Measurements from ENCODE around the gene PDCD4.

The PDCD4 gene

GRCh38 chr10:110828525-110828924 lies 43.2 kb upstream of the PDCD4 start:
- no peak overlapping the region for H2AFZ ChIP-seq (ENCODE audit: low read depth, low read length)

GRCh38 chr10:110829721-110830410 lies 41.9 kb upstream of the PDCD4 start:
- Histone ChIP-seq H3K36me3 (ENCODE audit: control insufficient read depth in 1 of 2, insufficient read depth in 2 of 2, low read depth in 1 of 2, low read length in 2 of 2) (no peaks in the 10 kb centered on the region), H2AK5ac (ENCODE audit: low read length, severe bottlenecking) (no peak overlapping the region), H3K18ac (ENCODE audit: low read depth in 1 of 2, low read length in 2 of 2) (no peak overlapping the region), H2BK5ac (ENCODE audit: low read depth, low read length, poor library complexity, severe bottlenecking) (no peak overlapping the region), H2BK15ac (ENCODE audit: low read depth, poor library complexity, severe bottlenecking) (no peak overlapping the region), H3K23ac (ENCODE audit: low read length in 2 of 2) (no peak overlapping the region), H2BK12ac (ENCODE audit: low read length in 2 of 2) (no peak overlapping the region), H3K27me3 (ENCODE audit: control insufficient read depth in 1 of 2, insufficient read depth in 1 of 2, low read length in 2 of 2) (no peaks in the 10 kb centered on the region), H3K27ac (ENCODE audit: low read length, poor library complexity, severe bottlenecking) (no peak overlapping the region), H3K4me2 (ENCODE audit: low read length, poor library complexity, severe bottlenecking) (no peak overlapping the region), H2BK120ac (ENCODE audit: low read depth, low read length) (no peak overlapping the region), H4K8ac (ENCODE audit: low read length) (no peak overlapping the region), H3K4me1 (ENCODE audit: control insufficient read depth, insufficient read depth, low read depth, low read length) (peaks cover 4% of the 10 kb centered on the region), H3K14ac (ENCODE audit: low read length in 2 of 2) (no peak overlapping the region), H3K79me1 (replicated peaks; ENCODE audit: low read length, poor library complexity, severe bottlenecking) (no peaks in the 10 kb centered on the region), H4K91ac (ENCODE audit: low read length) (no peak overlapping the region), H3K4ac (ENCODE audit: low read depth in 1 of 2, low read length in 2 of 2) (no peak overlapping the region), H3K9ac (ENCODE audit: low read length) (no peak overlapping the region), H2AFZ (ENCODE audit: low read depth, low read length) (no peak overlapping the region), H3K9me3 (ENCODE audit: control insufficient read depth, low read length) (no peaks in the 10 kb centered on the region), H3K4me3 (ENCODE audit: insufficient read depth in 1 of 2, low read depth in 1 of 2, low read length in 2 of 2) (no peak overlapping the region)
- DNase-seq, result no peak
- WGBS, result 89% methylated on average over 11 of the region's 11 CpGs

More at GRCh38 chr10:110828525-110828924, 43.2 kb upstream of the PDCD4 start:
- H2BK5ac ChIP-seq (ENCODE audit: low read depth, low read length, poor library complexity, severe bottlenecking), result no peak overlapping the region
- no peak overlapping the region for H3K4me3 ChIP-seq (ENCODE audit: insufficient read depth in 1 of 2, low read depth in 1 of 2, low read length in 2 of 2)
- no peak overlapping the region for H4K91ac ChIP-seq (ENCODE audit: low read length)
- H3K4me1 ChIP-seq (ENCODE audit: control insufficient read depth, insufficient read depth, low read depth, low read length), result peaks cover 2% of the 10 kb centered on the region
- WGBS, result 88% methylated on average over 1 of the region's 2 CpGs
- no peaks in the 10 kb centered on the region for H3K9me3 ChIP-seq (ENCODE audit: control insufficient read depth, low read length)
- H3K23ac ChIP-seq (ENCODE audit: low read length in 2 of 2), result no peak overlapping the region
- H3K79me1 ChIP-seq (replicated peaks; ENCODE audit: low read length, poor library complexity, severe bottlenecking), result no peaks in the 10 kb centered on the region
- H3K27me3 ChIP-seq (ENCODE audit: control insufficient read depth in 1 of 2, insufficient read depth in 1 of 2, low read length in 2 of 2), result no peaks in the 10 kb centered on the region
- H3K36me3 ChIP-seq (ENCODE audit: control insufficient read depth in 1 of 2, insufficient read depth in 2 of 2, low read depth in 1 of 2, low read length in 2 of 2), result no peaks in the 10 kb centered on the region
- no peak overlapping the region for H2BK120ac ChIP-seq (ENCODE audit: low read depth, low read length)
- no peak overlapping the region for H3K14ac ChIP-seq (ENCODE audit: low read length in 2 of 2)
- H3K4ac ChIP-seq (ENCODE audit: low read depth in 1 of 2, low read length in 2 of 2), result no peak overlapping the region
- no peak overlapping the region for H3K27ac ChIP-seq (ENCODE audit: low read length, poor library complexity, severe bottlenecking)
- no peak overlapping the region for H2AK5ac ChIP-seq (ENCODE audit: low read length, severe bottlenecking)
- no peak overlapping the region for H4K8ac ChIP-seq (ENCODE audit: low read length)
- H3K4me2 ChIP-seq (ENCODE audit: low read length, poor library complexity, severe bottlenecking), result no peak overlapping the region
- DNase-seq, result no peak
- no peak overlapping the region for H2BK15ac ChIP-seq (ENCODE audit: low read depth, poor library complexity, severe bottlenecking)
- H3K9ac ChIP-seq (ENCODE audit: low read length), result no peak overlapping the region
- H3K18ac ChIP-seq (ENCODE audit: low read depth in 1 of 2, low read length in 2 of 2), result no peak overlapping the region
- H2BK12ac ChIP-seq (ENCODE audit: low read length in 2 of 2), result no peak overlapping the region

- H2AFZ ChIP-seq (ENCODE audit: low read depth, low read length), result no peak overlapping the region
- H3K4ac ChIP-seq (ENCODE audit: low read depth in 1 of 2, low read length in 2 of 2), result no peak overlapping the region
- H4K8ac ChIP-seq (ENCODE audit: low read length), result no peak overlapping the region
- H3K9ac ChIP-seq (ENCODE audit: low read length), result no peak overlapping the region
- H3K27ac ChIP-seq (ENCODE audit: low read length, poor library complexity, severe bottlenecking), result no peak overlapping the region
- H2BK120ac ChIP-seq (ENCODE audit: low read depth, low read length), result no peak overlapping the region
- DNase-seq, result no peak
- no peak overlapping the region for H3K23ac ChIP-seq (ENCODE audit: low read length in 2 of 2)
- peaks cover 7% of the 10 kb centered on the region for H3K4me1 ChIP-seq (ENCODE audit: control insufficient read depth, insufficient read depth, low read depth, low read length)
- H3K4me2 ChIP-seq (ENCODE audit: low read length, poor library complexity, severe bottlenecking), result no peak overlapping the region
- H3K18ac ChIP-seq (ENCODE audit: low read depth in 1 of 2, low read length in 2 of 2), result no peak overlapping the region
- H4K91ac ChIP-seq (ENCODE audit: low read length), result no peak overlapping the region
- no peaks in the 10 kb centered on the region for H3K79me1 ChIP-seq (replicated peaks; ENCODE audit: low read length, poor library complexity, severe bottlenecking)
- no peak overlapping the region for H2BK12ac ChIP-seq (ENCODE audit: low read length in 2 of 2)
- no peak overlapping the region for H2BK5ac ChIP-seq (ENCODE audit: low read depth, low read length, poor library complexity, severe bottlenecking)
- H2AK5ac ChIP-seq (ENCODE audit: low read length, severe bottlenecking), result no peak overlapping the region
- H3K36me3 ChIP-seq (ENCODE audit: control insufficient read depth in 1 of 2, insufficient read depth in 2 of 2, low read depth in 1 of 2, low read length in 2 of 2), result no peaks in the 10 kb centered on the region
- H3K27me3 ChIP-seq (ENCODE audit: control insufficient read depth in 1 of 2, insufficient read depth in 1 of 2, low read length in 2 of 2), result no peaks in the 10 kb centered on the region
- H3K14ac ChIP-seq (ENCODE audit: low read length in 2 of 2), result no peak overlapping the region
- H3K9me3 ChIP-seq (ENCODE audit: control insufficient read depth, low read length), result no peaks in the 10 kb centered on the region
- WGBS, result 91% methylated on average over 10 of the region's 13 CpGs
- H3K4me3 ChIP-seq (ENCODE audit: insufficient read depth in 1 of 2, low read depth in 1 of 2, low read length in 2 of 2), result no peak overlapping the region
- H2BK15ac ChIP-seq (ENCODE audit: low read depth, poor library complexity, severe bottlenecking), result no peak overlapping the region
Observed at GRCh38 chr10:110833234-110833940, 38.3 kb upstream of the PDCD4 start.

DNA sequence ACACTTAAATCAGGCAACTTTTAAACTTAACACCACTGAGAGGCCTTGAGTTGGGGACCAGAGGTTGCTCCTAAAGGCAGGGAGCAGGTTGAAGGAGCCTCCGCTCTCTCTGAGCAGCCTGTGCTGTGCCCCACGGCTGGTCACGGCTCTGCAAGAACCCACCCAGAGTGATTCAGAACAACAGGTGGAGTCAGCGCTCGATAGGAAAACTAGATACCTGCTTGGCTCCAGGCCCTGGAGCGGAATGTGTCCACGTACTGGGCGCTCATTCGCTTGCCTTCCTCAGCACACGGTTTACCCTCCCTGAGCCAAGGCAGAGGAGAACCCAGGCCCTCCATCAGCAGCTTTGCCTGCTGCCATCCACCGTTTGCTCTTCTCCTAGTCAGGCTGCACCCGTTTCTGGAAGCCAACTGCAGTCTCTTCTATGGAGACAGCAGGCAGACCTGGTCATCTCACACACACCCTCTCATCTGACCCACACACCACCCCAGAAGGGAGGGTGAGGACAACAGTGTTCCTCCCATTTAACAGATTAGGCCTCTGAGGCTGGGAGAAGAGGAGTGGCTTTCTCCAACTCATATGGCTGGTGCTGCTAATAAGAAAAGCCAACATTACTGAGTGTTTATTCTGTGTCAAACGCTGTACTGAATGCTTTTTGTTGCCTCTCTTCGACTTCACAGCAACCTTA lies 37.6 kb upstream of the PDCD4 start:
- H3K36me3 ChIP-seq (ENCODE audit: control insufficient read depth in 1 of 2, insufficient read depth in 2 of 2, low read depth in 1 of 2, low read length in 2 of 2), result no peaks in the 10 kb centered on the region

More for the DNA sequence above, 37.6 kb upstream of the PDCD4 start:
- Histone ChIP-seq H2AFZ (ENCODE audit: low read depth, low read length) (no peak overlapping the region), H3K4me3 (ENCODE audit: insufficient read depth in 1 of 2, low read depth in 1 of 2, low read length in 2 of 2) (peak overlapping the region in 1 of 2 experiments; percentile 20), H2AK5ac (ENCODE audit: low read length, severe bottlenecking) (no peak overlapping the region), H3K27ac (ENCODE audit: low read length, poor library complexity, severe bottlenecking) (no peak overlapping the region), H3K4ac (ENCODE audit: low read depth in 1 of 2, low read length in 2 of 2) (peak overlapping the region in 1 of 2 experiments; percentile 24), H3K27me3 (ENCODE audit: control insufficient read depth in 1 of 2, insufficient read depth in 1 of 2, low read length in 2 of 2) (no peaks in the 10 kb centered on the region), H3K18ac (ENCODE audit: low read depth in 1 of 2, low read length in 2 of 2) (peak overlapping the region in 1 of 2 experiments; percentile 38), H3K9me3 (ENCODE audit: control insufficient read depth, low read length) (no peaks in the 10 kb centered on the region), H2BK120ac (ENCODE audit: low read depth, low read length) (no peak overlapping the region), H3K9ac (ENCODE audit: low read length) (no peak overlapping the region), H3K14ac (ENCODE audit: low read length in 2 of 2) (no peak overlapping the region), H2BK15ac (ENCODE audit: low read depth, poor library complexity, severe bottlenecking) (no peak overlapping the region), H3K4me1 (ENCODE audit: control insufficient read depth, insufficient read depth, low read depth, low read length) (peaks cover 7% of the 10 kb centered on the region), H3K4me2 (ENCODE audit: low read length, poor library complexity, severe bottlenecking) (no peak overlapping the region), H4K91ac (ENCODE audit: low read length) (no peak overlapping the region), H3K23ac (ENCODE audit: low read length in 2 of 2) (no peak overlapping the region), H2BK5ac (ENCODE audit: low read depth, low read length, poor library complexity, severe bottlenecking) (no peak overlapping the region), H4K8ac (ENCODE audit: low read length) (no peak overlapping the region), H2BK12ac (ENCODE audit: low read length in 2 of 2) (no peak overlapping the region), H3K79me1 (replicated peaks; ENCODE audit: low read length, poor library complexity, severe bottlenecking) (no peaks in the 10 kb centered on the region)
- WGBS, result 96% methylated on average over 14 of the region's 14 CpGs
- no peak for DNase-seq

Data from mesenchymal stem cell (in vitro differentiated cells and primary cell).